NK-92 treated with Interleukin-12 subunit alpha and Interleukin-12 subunit beta, amount 100 ng/mL, for 24 hours (cell line): ENCODE data around the gene FAM83C.

ENCODE experiments used
- DNase-seq: peaks from one replicate; lab custom pipeline; 2025; lab: John Stamatoyannopoulos, UW

Gene FAM83C

DNA sequence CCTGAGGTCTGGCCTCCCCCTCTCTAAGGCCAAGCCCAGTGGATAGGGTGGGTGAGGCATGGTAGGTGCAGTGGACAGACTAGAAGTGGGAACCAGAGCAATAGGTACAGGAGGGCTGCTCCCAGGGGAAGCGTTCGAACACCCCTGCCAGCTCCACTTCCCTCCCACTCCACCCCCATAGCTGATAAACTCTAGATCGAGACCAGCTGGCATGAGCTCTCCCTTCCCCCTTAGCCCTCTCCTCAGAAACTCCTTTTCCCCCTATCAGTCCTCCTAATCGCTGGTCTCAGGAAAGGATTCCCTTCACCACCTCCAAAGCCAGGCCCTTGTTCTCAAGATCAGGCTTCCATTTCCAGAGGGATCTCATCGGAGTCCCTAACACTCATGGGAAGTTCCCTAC lies 6.0 kb upstream of the FAM83C start:
- DNase-seq, result no peak

DNA sequence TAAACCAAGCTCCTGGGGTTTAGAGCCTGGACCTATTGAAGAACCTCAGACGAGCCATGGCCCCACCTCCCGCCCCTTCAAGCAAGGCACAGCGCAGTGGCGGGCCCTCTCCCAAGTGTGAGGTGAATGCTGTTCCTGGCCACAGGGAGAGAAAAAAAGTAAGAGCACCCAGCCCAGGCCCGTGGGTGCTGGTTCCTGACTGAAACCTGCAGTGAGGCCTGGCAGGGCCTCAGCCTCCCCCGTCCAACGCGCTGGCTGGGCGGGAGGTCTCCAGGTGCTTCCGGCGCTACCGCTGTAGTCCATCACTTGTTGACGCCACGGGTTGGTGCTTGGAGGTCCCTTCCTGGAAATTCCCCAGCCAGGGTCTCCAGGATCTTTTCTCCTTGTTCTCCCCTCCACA lies 5.5 kb upstream of the FAM83C start:
- no peak for DNase-seq

GRCh38 chr20:35297155-35297554 lies 4.9 kb upstream of the FAM83C start:
- DNase-seq, result no peak

DNA sequence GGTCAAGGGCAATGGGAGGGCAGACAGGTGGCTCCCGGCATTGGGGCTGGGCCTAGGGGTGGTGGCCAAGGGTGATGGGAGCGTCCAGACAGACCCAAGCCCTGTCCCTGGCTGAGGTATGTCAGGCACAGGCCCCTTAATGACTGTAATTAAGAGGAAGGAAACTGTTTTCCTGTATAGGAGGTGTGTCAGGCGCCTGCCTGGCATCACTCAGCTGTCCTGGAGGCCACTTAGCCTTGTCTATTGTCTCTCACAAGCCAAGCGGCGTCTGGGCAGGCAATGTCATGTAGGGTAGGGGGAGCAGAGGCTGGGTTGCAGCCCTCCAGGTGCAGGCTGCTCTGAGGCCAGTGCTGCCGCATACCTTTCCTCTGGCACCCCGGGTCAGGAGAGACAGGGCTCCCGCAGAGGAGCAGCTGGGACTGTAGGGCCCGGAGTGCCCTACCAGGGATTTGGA lies 3.9 kb upstream of the FAM83C start:
- no peak for DNase-seq

DNA sequence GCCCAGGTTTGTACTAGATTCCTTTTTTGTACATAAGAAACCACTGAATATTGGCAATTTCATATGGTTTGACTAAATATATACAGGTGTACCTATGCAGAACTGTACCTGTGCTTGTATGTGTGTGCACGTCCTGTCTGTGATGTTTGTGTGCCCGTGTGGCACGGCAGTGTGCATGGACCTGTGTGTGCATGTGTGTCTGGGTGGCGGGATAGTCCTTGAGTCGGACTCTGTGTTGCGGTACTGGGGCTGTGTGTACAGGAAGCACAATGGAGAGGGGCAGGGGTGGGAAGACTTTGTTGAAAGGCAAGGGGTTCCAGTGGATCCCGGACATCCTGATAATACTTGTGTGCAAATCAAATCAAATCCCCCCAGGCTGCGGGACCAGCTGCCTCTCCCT lies 3.4 kb upstream of the FAM83C start:
- no peak for DNase-seq

DNA sequence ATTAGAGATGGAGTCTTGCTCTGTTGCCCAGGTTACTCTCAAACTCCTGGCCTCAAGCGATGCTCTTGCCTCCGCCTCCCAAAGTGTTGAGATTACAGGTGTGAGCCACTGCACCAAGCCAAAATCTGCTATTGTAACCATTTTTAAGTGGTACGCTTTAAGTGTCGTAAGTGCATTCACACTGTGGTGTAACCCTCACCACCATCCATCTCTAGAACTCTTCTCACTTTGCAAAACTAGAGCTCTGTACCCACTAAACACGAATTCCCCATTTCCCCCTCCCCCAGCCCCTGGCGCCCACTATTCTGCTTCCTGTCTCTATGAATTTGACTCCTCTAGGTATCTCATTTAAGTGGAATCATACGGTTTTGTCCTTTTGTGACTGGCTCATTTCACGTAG lies 2.8 kb upstream of the FAM83C start:
- peak; percentile 55 for DNase-seq

GRCh38 chr20:35294293-35294685 lies 2.1 kb upstream of the FAM83C start:
- no peak for DNase-seq

GRCh38 chr20:35293303-35294292 lies 1.4 kb upstream of the FAM83C start:
- no peak for DNase-seq

DNA sequence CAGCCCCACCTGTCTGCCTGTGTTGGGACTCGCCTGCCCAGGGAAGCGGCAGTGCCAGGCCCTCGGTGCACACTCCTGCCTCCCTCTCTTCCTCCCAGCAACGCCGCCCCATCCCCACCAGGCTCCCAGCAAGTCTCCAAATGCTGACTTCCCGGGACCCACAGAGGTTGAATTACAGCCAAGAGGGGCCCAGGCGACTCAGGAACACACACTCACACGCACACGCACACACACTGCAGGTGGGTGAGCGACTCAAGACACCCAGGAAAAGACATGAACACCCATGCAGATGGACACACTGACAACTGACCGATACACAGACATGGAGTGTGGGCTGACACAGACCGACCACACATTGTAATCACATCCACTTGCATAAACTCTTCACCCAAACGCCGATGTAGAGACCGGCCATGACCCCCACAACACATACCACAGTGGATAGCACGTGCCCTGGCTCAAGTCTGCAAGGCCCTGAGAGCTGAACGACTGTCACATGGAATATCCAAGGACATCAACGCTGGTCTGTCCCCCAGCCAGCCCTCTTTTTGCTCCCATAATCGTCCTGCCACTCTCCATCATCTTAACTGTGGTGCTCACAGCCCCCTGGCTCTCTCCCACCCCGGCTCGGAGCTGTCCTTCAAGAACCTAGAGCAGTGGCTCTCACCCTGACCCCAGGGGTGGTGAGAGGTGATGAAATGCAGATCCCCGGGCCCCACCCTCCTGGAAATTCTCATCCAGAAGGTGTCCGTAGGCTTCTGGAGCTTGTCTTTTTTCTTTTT lies 470 bp upstream of the FAM83C start:
- DNase-seq, result no peak

DNA sequence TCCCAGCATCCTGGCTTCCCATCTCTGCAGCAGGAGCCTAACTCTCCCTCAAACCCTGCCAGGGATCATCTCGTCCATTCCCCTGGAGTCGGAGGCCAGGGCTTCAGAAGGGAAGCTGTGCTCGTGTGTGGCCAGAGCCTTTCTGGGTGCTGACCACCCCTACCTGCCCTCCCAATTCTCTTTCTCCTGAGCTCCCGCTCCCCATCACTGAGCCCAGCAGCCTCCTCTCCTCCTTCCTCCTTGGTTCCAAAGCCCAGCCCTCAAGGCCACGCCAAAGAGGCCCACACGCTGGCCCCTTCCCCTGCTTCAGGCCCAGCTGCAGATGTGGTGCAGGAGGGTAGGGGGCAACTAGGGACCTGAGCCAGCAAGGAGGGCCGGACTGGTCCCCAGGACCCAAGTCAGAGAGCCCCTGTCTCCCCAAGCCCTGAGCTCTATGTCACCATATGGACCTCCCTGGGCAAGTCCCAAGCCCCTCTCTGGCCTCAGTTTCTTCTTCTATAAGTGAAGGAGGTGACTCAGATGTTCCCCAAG lies 1.3 kb downstream of the FAM83C start:
- no peak for DNase-seq

- no peak for DNase-seq
Observed at GRCh38 chr20:35290186-35290886, 1.9 kb downstream of the FAM83C start.

- no peak for DNase-seq
Observed at GRCh38 chr20:35288325-35289060, 3.7 kb downstream of the FAM83C start.

GRCh38 chr20:35287509-35288324 lies 4.5 kb downstream of the FAM83C start:
- DNase-seq, result no peak

DNA sequence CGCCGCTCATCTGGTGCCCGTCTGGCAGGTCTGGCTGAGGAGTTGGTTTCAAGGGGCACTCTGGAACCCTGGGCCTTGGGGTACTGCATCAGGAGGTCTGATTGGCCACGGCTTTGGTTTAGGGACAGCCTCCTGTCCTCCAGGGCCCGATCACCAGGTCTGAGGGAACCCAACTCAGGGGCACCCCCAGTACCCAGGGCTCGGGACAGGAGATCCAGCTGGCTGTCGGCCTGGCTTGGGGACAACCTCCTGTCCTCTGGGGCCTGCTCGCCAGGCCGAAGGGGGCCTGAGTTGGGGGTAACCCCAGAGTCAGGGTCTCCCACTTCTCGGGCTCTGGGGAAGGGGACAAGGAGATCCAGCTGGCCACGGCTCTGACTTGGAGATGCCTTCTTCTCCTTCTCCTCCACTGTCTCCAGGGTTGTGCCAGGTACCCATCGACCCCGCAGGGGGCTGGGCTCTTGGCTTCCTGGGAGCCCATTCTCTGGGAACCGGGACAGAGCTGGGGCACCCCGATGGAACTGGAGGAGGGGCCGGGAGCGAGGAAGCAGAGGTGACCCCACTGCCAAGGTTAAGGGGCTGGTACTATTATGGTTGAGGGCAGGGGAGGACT lies 5.2 kb downstream of the FAM83C start:
- no peak for DNase-seq

DNA sequence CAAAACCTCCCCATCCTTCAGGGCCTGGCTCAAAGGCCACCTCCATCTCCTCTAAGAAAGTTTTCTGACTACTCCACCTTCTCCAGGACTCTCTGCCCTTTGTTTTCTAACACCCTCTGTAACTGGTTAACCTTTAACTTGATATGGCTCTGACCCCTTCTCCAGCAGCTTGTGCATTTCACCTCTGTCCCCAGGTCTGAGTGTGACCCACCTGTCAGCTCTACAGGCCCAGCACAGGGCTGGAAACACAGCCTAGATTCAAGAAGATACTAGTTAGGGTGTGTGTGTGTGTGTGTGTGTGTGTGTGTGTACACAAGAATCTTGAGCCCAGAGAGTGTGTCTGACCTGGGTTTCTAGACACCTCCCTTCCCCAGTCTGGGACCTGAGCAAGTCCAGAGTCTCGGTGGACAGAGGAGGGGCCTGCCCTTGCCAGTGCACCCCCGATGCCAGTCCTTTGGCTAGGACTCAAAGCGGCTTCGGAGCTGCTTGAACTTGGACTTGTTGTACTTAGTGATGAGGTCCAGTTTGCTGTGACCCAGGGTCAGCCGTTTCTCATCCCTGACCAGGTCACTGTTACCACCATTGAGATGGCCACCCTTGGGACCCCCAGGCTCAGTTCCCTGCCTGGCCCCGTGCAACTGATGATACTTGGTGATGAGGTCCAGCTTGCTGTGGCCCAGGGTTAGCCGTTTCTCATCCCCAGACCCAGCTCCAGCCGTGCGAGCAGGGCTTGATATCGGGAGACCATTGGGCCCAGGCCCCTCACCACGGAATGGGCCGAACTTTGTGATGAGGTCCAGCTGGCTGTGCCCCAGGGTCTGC lies 5.9 kb downstream of the FAM83C start:
- no peak for DNase-seq

GRCh38 chr20:35285806-35286076 lies 6.5 kb downstream of the FAM83C start:
- no peak for DNase-seq

DNA sequence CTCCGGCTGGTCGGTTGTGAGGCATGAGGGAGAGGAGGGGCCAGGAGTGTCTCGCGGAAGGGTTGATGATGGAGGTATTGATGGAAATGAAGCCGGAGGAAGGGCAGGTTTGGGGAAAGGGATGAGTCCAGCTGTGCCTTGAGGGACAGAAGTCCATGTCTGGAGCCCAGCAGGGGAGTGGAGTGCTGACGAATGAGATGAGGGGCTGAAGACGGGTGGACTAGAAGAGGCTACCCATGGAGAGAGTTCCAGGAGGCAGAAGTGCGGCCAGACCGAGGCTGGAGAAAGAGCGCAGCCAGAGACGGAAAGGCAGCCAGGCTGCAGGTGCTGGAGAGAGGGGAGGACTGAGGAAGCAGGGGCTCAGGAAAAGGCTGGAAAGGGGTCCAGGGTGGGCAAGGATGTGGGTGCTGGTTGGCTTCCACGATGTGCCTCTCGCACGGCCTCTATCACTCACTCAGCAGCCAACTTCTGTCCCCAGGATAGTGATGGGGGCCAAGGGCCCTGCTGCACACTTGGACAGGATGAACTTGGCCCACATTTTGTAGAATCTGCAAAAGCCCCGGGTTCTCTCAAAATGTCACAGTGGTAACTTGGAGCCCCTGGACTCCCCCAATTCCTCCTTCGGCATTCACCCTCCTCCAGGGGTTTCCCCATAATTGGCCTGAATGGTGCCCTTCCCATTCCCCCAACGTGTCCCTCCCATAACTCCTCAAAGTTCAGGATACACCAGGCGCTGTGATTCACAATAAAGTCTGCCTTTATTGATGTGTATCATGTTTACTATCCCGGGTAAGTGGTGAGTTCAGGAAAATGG lies 7.0 kb downstream of the FAM83C start:
- no peak for DNase-seq

DNA sequence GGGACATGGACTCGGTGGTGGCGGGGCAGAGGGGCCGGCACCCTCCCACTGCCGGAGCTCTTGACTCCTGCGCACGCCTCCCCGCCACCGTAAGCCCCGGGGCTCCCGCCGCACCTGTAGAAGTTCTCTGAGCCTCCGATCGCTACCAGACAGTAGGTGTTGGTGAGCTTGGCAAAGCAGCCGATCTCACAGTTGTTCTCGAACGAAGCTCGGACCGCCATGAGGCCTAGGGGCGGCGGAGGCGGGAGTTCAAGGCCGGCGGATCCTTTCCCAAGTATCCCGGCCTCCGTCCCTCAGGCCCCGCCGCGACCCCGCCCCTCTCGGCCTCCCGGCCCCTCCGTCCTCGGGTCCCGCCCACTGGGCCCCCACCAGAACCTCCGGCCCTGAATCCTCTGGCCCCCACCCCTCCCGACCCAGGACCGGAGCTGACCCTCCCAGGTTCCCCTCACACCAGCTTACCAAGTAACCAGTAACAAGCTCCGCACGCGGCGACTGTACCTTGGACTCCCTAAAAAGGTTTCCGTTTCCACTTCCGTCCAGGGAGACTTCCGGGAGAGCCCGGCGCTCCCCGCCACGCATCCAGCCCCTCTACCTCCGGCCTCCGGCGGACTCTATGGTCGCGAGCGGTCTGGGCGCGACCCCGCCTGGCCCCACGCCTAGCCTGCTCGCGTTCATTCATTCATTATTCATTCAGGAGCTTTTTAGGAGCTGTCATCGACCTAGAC lies 7.8 kb downstream of the FAM83C start, which contains the start of gene EIF6:
Gene EIF6 (minus strand): TSS at position 506 of the 725 bp plus-strand sequence. CDS start 285 bp downstream, at position 221.
- DNase-seq, result peak; percentile 71
